OCI-LY1 (cell line): Measurements from ENCODE around the gene NKX3-2.

Source experiments
- H2AFZ ChIP-seq: fragments of 200-600 bp; sonication (generic), shearing (Covaris generic); 2 replicates; pipeline ENCODE4 v1.6.0; 2014; ENCODE audit warnings: antibody characterized with exemption, mild to moderate bottlenecking, low read length
- H3F3A ChIP-seq: fragments of 200-600 bp; sonication (generic), shearing (Covaris generic); 2 replicates; pipeline ENCODE4 v1.6.0; 2014; ENCODE audit warnings: mild to moderate bottlenecking, antibody characterized with exemption, low read length, moderate library complexity; ENCODE audit not compliant: insufficient read depth
- H3K27ac ChIP-seq: fragments of 200-600 bp; sonication (generic); 2 replicates; pipeline ENCODE4 v1.5.1; 2014; ENCODE audit warnings: low read length, mixed run types, mild to moderate bottlenecking, low read depth; ENCODE audit not compliant: poor library complexity, severe bottlenecking
- H3K27me3 ChIP-seq: fragments of 200-600 bp; sonication (generic); 2 replicates; pipeline ENCODE4 v1.6.0; 2014; ENCODE audit warnings: antibody characterized with exemption, mild to moderate bottlenecking, low read length, moderate library complexity; ENCODE audit not compliant: insufficient read depth
- H3K36me3 ChIP-seq: fragments of 200-600 bp; sonication (generic); 2 replicates; pipeline ENCODE4 v1.6.1; 2014; ENCODE audit warnings: mild to moderate bottlenecking, antibody characterized with exemption, low read length, moderate library complexity, mixed read lengths; ENCODE audit not compliant: insufficient read depth
- H3K4me1 ChIP-seq: fragments of 200-600 bp; sonication (generic); 2 replicates; pipeline ENCODE4 v1.5.1; 2014; ENCODE audit warnings: mild to moderate bottlenecking, low read length, moderate library complexity; ENCODE audit not compliant: insufficient read depth, severe bottlenecking
- H3K4me2 ChIP-seq: fragments of 200-600 bp; sonication (generic), shearing (Covaris generic); 2 replicates; pipeline ENCODE4 v1.6.1; 2014; ENCODE audit warnings: low read length
- H3K4me3 ChIP-seq: fragments of 200-600 bp; sonication (generic); 2 replicates; pipeline ENCODE4 v1.5.1; 2014; ENCODE audit warnings: low read length, low read depth, mild to moderate bottlenecking, mixed read lengths; ENCODE audit not compliant: poor library complexity, severe bottlenecking
- H3K79me2 ChIP-seq: fragments of 200-600 bp; shearing (Covaris generic); 2 replicates; pipeline ENCODE4 v1.6.1; 2016; ENCODE audit warnings: mixed run types, low read length, mixed read lengths; ENCODE audit not compliant: insufficient read depth
- H3K9ac ChIP-seq: fragments of 200-600 bp; sonication (generic), shearing (Covaris generic); 2 replicates; pipeline ENCODE4 v1.6.1; 2014; ENCODE audit warnings: mild to moderate bottlenecking, low read length, mixed read lengths
- H3K9me2 ChIP-seq: fragments of 200-600 bp; sonication (generic), shearing (Covaris generic); 2 replicates; pipeline ENCODE4 v1.6.1; 2014; ENCODE audit warnings: low read depth, mild to moderate bottlenecking, low read length, mixed read lengths
- H3K9me3 ChIP-seq: fragments of 200-600 bp; shearing (Covaris generic); 2 replicates; pipeline ENCODE4 v1.6.1; 2014; ENCODE audit warnings: low read length, mixed read lengths
- H4K20me1 ChIP-seq: fragments of 200-600 bp; sonication (generic), shearing (Covaris generic); 2 replicates; pipeline ENCODE4 v1.6.0; 2016; ENCODE audit warnings: mild to moderate bottlenecking, low read length; ENCODE audit not compliant: insufficient read depth
- CTCF ChIP-seq: fragments of 200-600 bp; sonication (generic), shearing (Covaris generic); IDR thresholded peaks from 2 replicates; pipeline ENCODE4 v1.5.1; 2017; ENCODE audit warnings: mild to moderate bottlenecking, antibody characterized with exemption, low read length, moderate library complexity, mixed read lengths
- EZH2 ChIP-seq: fragments of 200-600 bp; sonication (generic), shearing (Covaris generic); IDR thresholded peaks from 2 replicates; pipeline ENCODE4 v1.8.0; 2017; ENCODE audit warnings: borderline replicate concordance, mixed run types, mild to moderate bottlenecking, antibody characterized with exemption, low read length, moderate library complexity, mixed read lengths

Gene NKX3-2

GRCh38 chr4:13509442-13509841, 34.9 kb downstream of the NKX3-2 start:
- Histone ChIP-seq H3K9me2 (no peaks in the 10 kb centered on the region), H3F3A (no peaks in the 10 kb centered on the region), H4K20me1 (no peaks in the 10 kb centered on the region), H3K9ac (no peak overlapping the region), H3K4me1 (no peaks in the 10 kb centered on the region), H3K27ac (no peak overlapping the region), H3K27me3 (no peaks in the 10 kb centered on the region), H3K4me3 (no peak overlapping the region), H3K9me3 (no peaks in the 10 kb centered on the region), H2AFZ (no peak overlapping the region), H3K36me3 (no peaks in the 10 kb centered on the region), H3K79me2 (no peaks in the 10 kb centered on the region), H3K4me2 (no peak overlapping the region)
- TF ChIP-seq CTCF, result no peak
- no peak for TF ChIP-seq EZH2

GRCh38 chr4:13504374-13504773, 39.9 kb downstream of the NKX3-2 start:
- Histone ChIP-seq H3K9me3 (no peaks in the 10 kb centered on the region), H3K27ac (no peak overlapping the region), H3F3A (no peaks in the 10 kb centered on the region), H3K4me2 (no peak overlapping the region), H4K20me1 (no peaks in the 10 kb centered on the region), H3K4me3 (no peak overlapping the region), H3K27me3 (no peaks in the 10 kb centered on the region), H3K4me1 (no peaks in the 10 kb centered on the region), H3K9ac (no peak overlapping the region), H3K9me2 (no peaks in the 10 kb centered on the region), H2AFZ (no peak overlapping the region), H3K36me3 (no peaks in the 10 kb centered on the region), H3K79me2 (no peaks in the 10 kb centered on the region)
- TF ChIP-seq EZH2, result no peak
- no peak for TF ChIP-seq CTCF

GRCh38 chr4:13498469-13498868, 45.8 kb downstream of the NKX3-2 start:
- Histone ChIP-seq H3K9ac (no peak overlapping the region), H3K27me3 (no peaks in the 10 kb centered on the region), H3K4me3 (no peak overlapping the region)

More at GRCh38 chr4:13498469-13498868, 45.8 kb downstream of the NKX3-2 start:
- H4K20me1 ChIP-seq, result no peaks in the 10 kb centered on the region
- H3K27ac ChIP-seq, result no peak overlapping the region
- H3K9me3 ChIP-seq, result no peaks in the 10 kb centered on the region
- H3F3A ChIP-seq, result no peaks in the 10 kb centered on the region
- TF ChIP-seq CTCF, result no peak
- TF ChIP-seq EZH2, result no peak
- H3K79me2 ChIP-seq, result no peaks in the 10 kb centered on the region
- no peak overlapping the region for H3K4me2 ChIP-seq
- no peaks in the 10 kb centered on the region for H3K9me2 ChIP-seq
- H3K4me1 ChIP-seq, result no peaks in the 10 kb centered on the region
- H2AFZ ChIP-seq, result no peak overlapping the region
- no peaks in the 10 kb centered on the region for H3K36me3 ChIP-seq
